HUES6 (cell line): ENCODE results near the gene CBX2.
A peak's percentile ranks its signal among the peaks of the same experiment; 100 is the strongest.

Source experiments
- H3K27ac ChIP-seq: 2 replicates; pipeline ENCODE4 v1.7.0; 2013; ENCODE audit warnings: low read depth, mild to moderate bottlenecking, low read length, inconsistent platforms
- H3K27me3 ChIP-seq: 2 replicates; pipeline ENCODE4 v1.6.1; 2013; ENCODE audit warnings: low read length; ENCODE audit not compliant: control insufficient read depth, insufficient read depth
- H3K36me3 ChIP-seq: 2 replicates; pipeline ENCODE4 v1.6.1; 2013; ENCODE audit warnings: low read length; ENCODE audit not compliant: control insufficient read depth, insufficient read depth
- H3K4me1 ChIP-seq: 2 replicates; pipeline ENCODE4 v1.6.1; 2013; ENCODE audit warnings: low read length; ENCODE audit not compliant: control insufficient read depth, insufficient read depth
- H3K4me3 ChIP-seq: 2 replicates; pipeline ENCODE4 v1.5.1; 2013; ENCODE audit warnings: low read depth, low read length
- H3K9ac ChIP-seq: one replicate; pipeline ENCODE4 v1.6.1; 2013; ENCODE audit warnings: mild to moderate bottlenecking, low read length
- H3K9me3 ChIP-seq: 2 replicates; pipeline ENCODE4 v1.6.1; 2013; ENCODE audit warnings: low read depth, low read length; ENCODE audit not compliant: control insufficient read depth, insufficient read depth

CBX2 gene

GRCh38 chr17:79836972-79837887, 59.3 kb downstream of the CBX2 start:
- Histone ChIP-seq H3K36me3 (no peaks in the 10 kb centered on the region), H3K27me3 (peaks cover 91% of the 10 kb centered on the region), H3K9ac (no peak overlapping the region), H3K9me3 (0 out of 2 replicates have a peak, but pooled peaks cover 3% of the 10 kb centered on the region), H3K4me3 (peak overlapping the region; percentile 78), H3K4me1 (peaks cover 52% of the 10 kb centered on the region), H3K27ac (no peak overlapping the region)
